B cell (primary cell): ENCODE data around the gene PAX6.

ENCODE experiments used
- EZH2 ChIP-seq: IDR thresholded peaks from 2 replicates; pipeline ENCODE4 v1.6.1; 2012; ENCODE audit warnings: borderline replicate concordance, low read depth, mild to moderate bottlenecking, moderate library complexity, low read length; ENCODE audit not compliant: insufficient read depth, poor library complexity, severe bottlenecking
- TF ChIP-seq, protein P1 (sequence below): fragments of 200-600 bp; IDR thresholded peaks from one replicate; pipeline ENCODE4 v1.8.0; 2022; ENCODE audit warnings: antibody characterized with exemption, mild to moderate bottlenecking

DNA sequence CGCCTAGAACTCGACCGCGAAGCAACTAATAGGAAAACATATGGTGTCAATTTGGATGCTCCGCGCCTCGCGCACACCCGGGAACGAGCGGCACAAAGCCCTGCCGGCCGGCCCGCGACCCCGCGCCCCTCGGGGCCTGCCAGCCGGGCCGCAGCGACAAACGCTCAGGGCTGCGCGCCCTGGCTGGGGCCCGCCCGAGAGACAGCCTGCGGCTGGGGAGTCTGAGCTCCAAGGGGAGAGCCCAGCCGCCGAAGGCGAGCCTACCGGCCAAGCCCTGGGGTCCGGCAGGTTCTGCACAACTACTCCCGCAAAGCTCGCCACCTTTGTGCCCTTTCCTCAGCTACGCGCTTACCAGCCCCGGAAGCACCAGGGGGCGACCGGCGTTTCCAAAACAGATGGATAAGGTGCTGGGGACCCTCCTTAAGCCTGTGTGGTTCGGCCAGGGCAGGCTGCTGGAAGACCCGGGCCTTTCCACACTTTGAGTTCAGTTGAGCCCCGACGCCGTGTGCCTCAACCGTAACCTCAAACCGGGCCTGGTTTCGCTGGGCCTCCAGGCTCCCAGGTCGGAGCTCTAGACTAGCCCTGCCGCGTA, 6.0 kb downstream of the PAX6 start:
- TF ChIP-seq, protein P1, sequence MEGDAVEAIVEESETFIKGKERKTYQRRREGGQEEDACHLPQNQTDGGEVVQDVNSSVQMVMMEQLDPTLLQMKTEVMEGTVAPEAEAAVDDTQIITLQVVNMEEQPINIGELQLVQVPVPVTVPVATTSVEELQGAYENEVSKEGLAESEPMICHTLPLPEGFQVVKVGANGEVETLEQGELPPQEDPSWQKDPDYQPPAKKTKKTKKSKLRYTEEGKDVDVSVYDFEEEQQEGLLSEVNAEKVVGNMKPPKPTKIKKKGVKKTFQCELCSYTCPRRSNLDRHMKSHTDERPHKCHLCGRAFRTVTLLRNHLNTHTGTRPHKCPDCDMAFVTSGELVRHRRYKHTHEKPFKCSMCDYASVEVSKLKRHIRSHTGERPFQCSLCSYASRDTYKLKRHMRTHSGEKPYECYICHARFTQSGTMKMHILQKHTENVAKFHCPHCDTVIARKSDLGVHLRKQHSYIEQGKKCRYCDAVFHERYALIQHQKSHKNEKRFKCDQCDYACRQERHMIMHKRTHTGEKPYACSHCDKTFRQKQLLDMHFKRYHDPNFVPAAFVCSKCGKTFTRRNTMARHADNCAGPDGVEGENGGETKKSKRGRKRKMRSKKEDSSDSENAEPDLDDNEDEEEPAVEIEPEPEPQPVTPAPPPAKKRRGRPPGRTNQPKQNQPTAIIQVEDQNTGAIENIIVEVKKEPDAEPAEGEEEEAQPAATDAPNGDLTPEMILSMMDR = no peak
- TF ChIP-seq EZH2 = no peak
